H1 (cell line): ENCODE results near the gene PMEPA1. TPM values are rescaled to one million over a fixed set of nuclear protein-coding genes. Genes with fewer than 3 reads are reported as not detected.

ENCODE experiments used
- CTCF ChIA-PET: fragments of 300-600 bp; sonication (Branson Sonifier 250); formaldehyde crosslinking; loops from one replicate; lab custom pipeline; 2021; ENCODE audit not compliant: partially characterized antibody; lab: Charles Lee
- POLR2A ChIA-PET: fragments of 300-600 bp; sonication (Branson Sonifier 250); formaldehyde crosslinking; loops from one replicate; lab custom pipeline; 2021; ENCODE audit warnings: inconsistent platforms; ENCODE audit not compliant: partially characterized antibody; lab: Charles Lee
- DNase-seq, 2 experiments: peaks; one replicate each; pipeline versions ENCODE4 v3.0.0 to v3.0.0-alpha.2; 2010 to 2022; ENCODE audit warnings: low spot score in 2 of 2, low read depth in 1 of 2, mixed read lengths in 1 of 2
- FAIRE-seq: peaks from 2 replicates; lab custom pipeline; 2011; peaks lifted over from hg19 to GRCh38; lab: Jason Lieb, UNC
- H2AFZ ChIP-seq: 2 replicates; pipeline ENCODE4 v1.8.1; 2012; ENCODE audit warnings: low read length, inconsistent platforms
- H2AK5ac ChIP-seq: 2 replicates; pipeline ENCODE4 v1.6.1; 2013; ENCODE audit warnings: low read depth, low read length
- H2BK120ac ChIP-seq: replicated peaks from 2 replicates; pipeline ENCODE3; 2013; ENCODE audit warnings: low read depth, low read length, inconsistent platforms
- H2BK12ac ChIP-seq: 2 replicates; pipeline ENCODE4 v1.6.1; 2013; ENCODE audit warnings: low read depth, low read length
- H2BK15ac ChIP-seq: 2 replicates; pipeline ENCODE4 v1.6.1; 2013; ENCODE audit warnings: low read length
- H2BK20ac ChIP-seq: 2 replicates; pipeline ENCODE4 v1.6.1; 2013; ENCODE audit warnings: low read length
- H2BK5ac ChIP-seq: 2 replicates; pipeline ENCODE4 v1.6.1; 2013; ENCODE audit warnings: low read depth, low read length
- H3K14ac ChIP-seq: 2 replicates; pipeline ENCODE4 v1.6.1; 2013; ENCODE audit warnings: inconsistent platforms; ENCODE audit not compliant: insufficient read length
- H3K18ac ChIP-seq: 2 replicates; pipeline ENCODE4 v1.6.1; 2013; ENCODE audit warnings: low read length; ENCODE audit errors: extremely low read depth
- H3K23ac ChIP-seq: 2 replicates; pipeline ENCODE4 v1.6.1; 2013; ENCODE audit warnings: inconsistent platforms; ENCODE audit not compliant: insufficient read length
- H3K23me2 ChIP-seq: 2 replicates; pipeline ENCODE4 v1.6.1; 2013; ENCODE audit warnings: low read depth, low read length
- H3K27ac ChIP-seq: 2 replicates; pipeline ENCODE4 v1.6.1; 2011; ENCODE audit warnings: low read depth, low read length, inconsistent platforms
- H3K27me3 ChIP-seq, 4 experiments: replicated peaks in 1 of 4; 1 replicate in 1 of 4; 2 replicates in 3 of 4; pipeline versions ENCODE4 v1.6.1 to v1.8.1; 2011 to 2013; ENCODE audit warnings: low read length in 3 of 4, mild to moderate bottlenecking in 3 of 4, inconsistent platforms in 2 of 4, mixed read lengths in 2 of 4, moderate library complexity in 1 of 4; ENCODE audit not compliant: control insufficient read depth in 3 of 4, insufficient read depth in 3 of 4; ENCODE audit errors: extremely low read depth in 1 of 4
- H3K36me3 ChIP-seq, 4 experiments: 2 replicates each; pipeline versions ENCODE4 v1.6.1 to v1.8.1; 2011 to 2013; ENCODE audit warnings: mild to moderate bottlenecking in 4 of 4, low read length in 3 of 4, moderate library complexity in 2 of 4, control low read depth in 1 of 4, inconsistent platforms in 1 of 4; ENCODE audit not compliant: insufficient read depth in 4 of 4, control insufficient read depth in 2 of 4
- H3K4ac ChIP-seq: replicated peaks from 2 replicates; pipeline ENCODE3; 2013; ENCODE audit warnings: low read length, low read depth, mixed read lengths, inconsistent platforms; ENCODE audit not compliant: insufficient read length
- H3K4me1 ChIP-seq, 4 experiments: replicated peaks in 1 of 4; 1 replicate in 1 of 4; 2 replicates in 3 of 4; pipeline versions ENCODE4 v1.6.1 to v1.8.1; 2011 to 2013; ENCODE audit warnings: low read length in 3 of 4, inconsistent platforms in 2 of 4, mixed read lengths in 1 of 4; ENCODE audit not compliant: insufficient read depth in 4 of 4, control insufficient read depth in 3 of 4
- H3K4me2 ChIP-seq, 2 experiments: 2 replicates each; pipeline versions ENCODE4 v1.6.1 to v1.8.1; 2011 to 2013; ENCODE audit warnings: low read depth in 2 of 2, low read length in 2 of 2, control low read depth in 1 of 2, inconsistent platforms in 1 of 2, mild to moderate bottlenecking in 1 of 2; ENCODE audit not compliant: insufficient read depth in 1 of 2
- H3K4me3 ChIP-seq, 4 experiments: fragments of 200-600, 300-600 bp in 1 of 4; sonication (generic), shearing (Covaris generic), sonication (Bioruptor Twin) in 1 of 4; 2 replicates each; pipeline versions ENCODE4 v1.5.1 to v1.8.1; 2011 to 2016; ENCODE audit warnings: low read length in 4 of 4, low read depth in 3 of 4, control low read depth in 2 of 4, inconsistent platforms in 2 of 4, mild to moderate bottlenecking in 2 of 4, mixed read lengths in 1 of 4, moderate library complexity in 1 of 4; ENCODE audit not compliant: insufficient read depth in 2 of 4; ENCODE audit errors: extremely low read depth in 1 of 4
- H3K56ac ChIP-seq: replicated peaks from 2 replicates; pipeline ENCODE3; 2013; ENCODE audit warnings: low read depth, mild to moderate bottlenecking, mixed read lengths, low read length, inconsistent platforms; ENCODE audit not compliant: insufficient read length
- H3K79me1 ChIP-seq: 2 replicates; pipeline ENCODE4 v1.6.1; 2013; ENCODE audit warnings: low read depth, low read length, control low read depth
- H3K79me2 ChIP-seq, 2 experiments: 2 replicates each; pipeline versions ENCODE4 v1.6.1 to v1.8.1; 2012 to 2013; ENCODE audit warnings: low read length in 2 of 2, mild to moderate bottlenecking in 2 of 2, inconsistent platforms in 1 of 2; ENCODE audit not compliant: insufficient read depth in 2 of 2, control insufficient read depth in 1 of 2
- H3K9ac ChIP-seq, 4 experiments: replicated peaks in 1 of 4; 1 replicate in 1 of 4; 2 replicates in 3 of 4; pipeline versions ENCODE4 v1.6.1 to v1.8.1; 2011 to 2013; ENCODE audit warnings: low read depth in 3 of 4, low read length in 3 of 4, control low read depth in 2 of 4, mild to moderate bottlenecking in 2 of 4, moderate library complexity in 2 of 4, inconsistent platforms in 1 of 4; ENCODE audit errors: extremely low read depth in 1 of 4
- H3K9me3 ChIP-seq, 2 experiments: 2 replicates each; pipeline versions ENCODE4 v1.6.1 to v1.8.1; 2012 to 2013; ENCODE audit warnings: mild to moderate bottlenecking in 2 of 2, moderate library complexity in 2 of 2, control low read depth in 1 of 2, inconsistent platforms in 1 of 2, low read depth in 1 of 2, low read length in 1 of 2, mixed read lengths in 1 of 2; ENCODE audit not compliant: insufficient read depth in 2 of 2
- H4K20me1 ChIP-seq, 2 experiments: replicated peaks in 1 of 2; 2 replicates each; pipeline versions ENCODE3 to v1.8.1; 2011 to 2013; ENCODE audit warnings: inconsistent platforms in 2 of 2, low read length in 2 of 2, mild to moderate bottlenecking in 1 of 2; ENCODE audit not compliant: insufficient read depth in 2 of 2, control insufficient read depth in 1 of 2
- H4K5ac ChIP-seq: 2 replicates; pipeline ENCODE4 v1.6.1; 2013; ENCODE audit warnings: low read length, low read depth, mixed read lengths, inconsistent platforms; ENCODE audit not compliant: insufficient read length
- H4K8ac ChIP-seq: 2 replicates; pipeline ENCODE4 v1.8.0; 2013; ENCODE audit warnings: mild to moderate bottlenecking, moderate library complexity, low read length, inconsistent platforms; ENCODE audit not compliant: insufficient read depth; ENCODE audit errors: extremely low read depth
- H4K91ac ChIP-seq: replicated peaks from 2 replicates; pipeline ENCODE3; 2013; ENCODE audit warnings: low read length, mixed read lengths, inconsistent platforms; ENCODE audit not compliant: insufficient read length
- BCL11A ChIP-seq, 2 experiments: IDR thresholded peaks; one replicate each; pipeline ENCODE4 v1.6.1; 2011; ENCODE audit warnings: low read depth in 2 of 2, low read length in 2 of 2, mild to moderate bottlenecking in 2 of 2
- POLR2AphosphoS5 ChIP-seq: IDR thresholded peaks from 2 replicates; pipeline ENCODE4 v1.6.1; 2011; ENCODE audit warnings: low read depth, low read length
- RAD21 ChIP-seq, 2 experiments: IDR thresholded peaks in 1 of 2; conservative IDR thresholded peaks in 1 of 2; 2 replicates each; pipeline ENCODE4 v1.6.1; 2011; ENCODE audit warnings: low read depth in 2 of 2, low read length in 2 of 2, improper control_type of control experiment in 1 of 2, inconsistent platforms in 1 of 2, mild to moderate bottlenecking in 1 of 2, moderate library complexity in 1 of 2
- whole genome bisulfite sequencing, 2 experiments: shearing (Covaris generic) in 1 of 2; methylation state at CpG; one replicate each; pipeline versions ENCODE4 v1.1.6 to v1.1.7; 2013 to 2015; ENCODE audit warnings: low lambda C conversion rate in 2 of 2, mixed read lengths in 2 of 2, inconsistent platforms in 1 of 2, low coverage in 1 of 2, missing lambda C conversion rate in 1 of 2; ENCODE audit not compliant: insufficient replicate concordance in 2 of 2, insufficient coverage in 1 of 2, insufficient read length in 1 of 2; ENCODE audit errors: extremely low coverage in 1 of 2, missing lambda C conversion rate in 1 of 2; 5-methylcytosine and 5-hydroxymethylcytosine counted together
- polyA plus RNA-seq, 7 experiments: library from polyadenylated mRNA; depleted of rRNA in 3 of 7; stranded (reverse) in 5 of 7; unstranded in 2 of 7; fragments of >200 nt in 5 of 7; fragments of 200-250 nt in 2 of 7; gene quantifications; 1 replicate in 5 of 7; 2 replicates in 1 of 7; 4 replicates in 1 of 7; pipeline versions ENCODE4 v1.2.1 to v1.2.3, GENCODE V29; 2011 to 2013; ENCODE audit warnings: missing spikeins in 2 of 7, mixed read lengths in 2 of 7
- total RNA-seq: library from RNA; stranded (reverse); fragmentation: NEBNext Ultra II Directional; extraction: Animal tissue kit (Norgen Biotek cat#: 25700); gene quantifications from 2 replicates; pipeline ENCODE4 v1.2.1, GENCODE V29; 2021
- TF ChIP-seq, protein P1 (sequence below), 3 experiments: IDR thresholded peaks; 1 replicate in 2 of 3; 2 replicates in 1 of 3; pipeline versions ENCODE4 v1.5.1 to v1.6.1; 2011; ENCODE audit warnings: low read length in 3 of 3, mild to moderate bottlenecking in 3 of 3, inconsistent platforms in 2 of 3, low read depth in 1 of 3, moderate library complexity in 1 of 3; ENCODE audit not compliant: insufficient read depth in 1 of 3; ENCODE audit errors: control extremely low read depth in 1 of 3
- TF ChIP-seq, protein P2 (sequence below): IDR thresholded peaks from 2 replicates; pipeline ENCODE4 v1.6.1; 2011; ENCODE audit warnings: low read depth, mild to moderate bottlenecking, low read length; ENCODE audit not compliant: insufficient read depth

The PMEPA1 gene
- total and polyA plus RNA-seq, 2 of the 8 experiments (the other 6 are each of a cell fraction or from before 2014, with no cell fraction given), result 12.7 to 20.5 TPM

DNA sequence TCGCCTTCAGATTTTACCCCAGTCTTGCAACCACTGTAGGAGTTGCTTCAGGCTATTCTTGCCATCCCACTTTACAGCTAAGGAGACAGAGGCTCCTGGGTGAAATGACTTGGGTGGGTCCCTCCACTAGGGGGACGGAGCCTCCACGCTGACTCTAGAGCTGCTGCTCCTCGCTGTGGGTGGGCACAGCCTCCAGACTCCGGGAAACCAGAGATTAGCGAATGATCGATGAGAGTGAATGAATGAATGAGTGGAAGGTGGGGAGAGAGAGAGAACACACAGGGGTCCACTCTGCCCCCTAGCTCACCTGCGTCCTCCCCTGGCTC lies 100.0 kb downstream of the PMEPA1 start:
- FAIRE-seq (no peak), DNase-seq (no peak)

More for the DNA sequence above, 100.0 kb downstream of the PMEPA1 start:
- no peak overlapping the region for H2BK120ac ChIP-seq
- no peak overlapping the region for H3K23ac ChIP-seq
- H4K8ac ChIP-seq, result no peak overlapping the region; the same call in 1 of the 2 replicates
- no peak overlapping the region for H4K5ac ChIP-seq
- no peaks in the 10 kb centered on the region for H3K9me3 ChIP-seq
- H2BK5ac ChIP-seq, result no peak overlapping the region
- H4K20me1 ChIP-seq, result no peaks in the 10 kb centered on the region
- TF ChIP-seq, protein P1, sequence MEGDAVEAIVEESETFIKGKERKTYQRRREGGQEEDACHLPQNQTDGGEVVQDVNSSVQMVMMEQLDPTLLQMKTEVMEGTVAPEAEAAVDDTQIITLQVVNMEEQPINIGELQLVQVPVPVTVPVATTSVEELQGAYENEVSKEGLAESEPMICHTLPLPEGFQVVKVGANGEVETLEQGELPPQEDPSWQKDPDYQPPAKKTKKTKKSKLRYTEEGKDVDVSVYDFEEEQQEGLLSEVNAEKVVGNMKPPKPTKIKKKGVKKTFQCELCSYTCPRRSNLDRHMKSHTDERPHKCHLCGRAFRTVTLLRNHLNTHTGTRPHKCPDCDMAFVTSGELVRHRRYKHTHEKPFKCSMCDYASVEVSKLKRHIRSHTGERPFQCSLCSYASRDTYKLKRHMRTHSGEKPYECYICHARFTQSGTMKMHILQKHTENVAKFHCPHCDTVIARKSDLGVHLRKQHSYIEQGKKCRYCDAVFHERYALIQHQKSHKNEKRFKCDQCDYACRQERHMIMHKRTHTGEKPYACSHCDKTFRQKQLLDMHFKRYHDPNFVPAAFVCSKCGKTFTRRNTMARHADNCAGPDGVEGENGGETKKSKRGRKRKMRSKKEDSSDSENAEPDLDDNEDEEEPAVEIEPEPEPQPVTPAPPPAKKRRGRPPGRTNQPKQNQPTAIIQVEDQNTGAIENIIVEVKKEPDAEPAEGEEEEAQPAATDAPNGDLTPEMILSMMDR (IDR thresholded peaks at IDR 0.05; ENCODE audit: control extremely low read depth in 1 of 3, insufficient read depth in 1 of 3, low read depth in 1 of 3, low read length in 3 of 3), result peak in 2 of 3 experiments; percentile 9 to 38; a peak in 3 of 4 replicates
- TF ChIP-seq RAD21 (IDR thresholded peaks at IDR 0.05 in 1 of 2, conservative IDR thresholded peaks at IDR 0.05 in 1 of 2; ENCODE audit: low read depth in 2 of 2, low read length in 2 of 2), result peak; percentile 12 to 18; a peak in 2 of 4 replicates
- TF ChIP-seq POLR2AphosphoS5, result no peak
- TF ChIP-seq BCL11A (IDR thresholded peaks at IDR 0.05; ENCODE audit: low read depth in 2 of 2, low read length in 2 of 2), result no peak
- TF ChIP-seq, protein P2, sequence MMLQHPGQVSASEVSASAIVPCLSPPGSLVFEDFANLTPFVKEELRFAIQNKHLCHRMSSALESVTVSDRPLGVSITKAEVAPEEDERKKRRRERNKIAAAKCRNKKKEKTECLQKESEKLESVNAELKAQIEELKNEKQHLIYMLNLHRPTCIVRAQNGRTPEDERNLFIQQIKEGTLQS, result no peak
- no peaks in the 10 kb centered on the region for H3K79me2 ChIP-seq
- no peak overlapping the region for H3K18ac ChIP-seq
- H3K4me2 ChIP-seq, result no peak overlapping the region
- no peak overlapping the region for H2AK5ac ChIP-seq
- H3K4me1 ChIP-seq, result peaks cover 0 to 1% (median 0%) of the 10 kb centered on the region in 4 experiments; a peak in 1 of 7 replicates
- H3K4ac ChIP-seq, result no peak overlapping the region
- 88% methylated on average over 8 of the region's 8 CpGs; no CpG with 5 or more reads in 1 of the 2 experiments for WGBS, 2 experiments
- no peak overlapping the region for H3K14ac ChIP-seq
- H3K9ac ChIP-seq, result no peak overlapping the region
- H3K79me1 ChIP-seq, result no peaks in the 10 kb centered on the region
- ChIA-PET CTCF (interaction anchor here (0.7 to 3.8 kb wide), 12 partner anchors 8 to 601 kb away, joined by 3 to 23 read pairs (median 4); partner anchors contain the start of gene ZBP1), POLR2A (interaction anchor here (1.6 kb wide), 1 partner anchor 101 kb away, joined by 3 read pairs; the partner anchor contains the start of gene PMEPA1)
- no peak overlapping the region for H3K4me3 ChIP-seq
- H3K23me2 ChIP-seq, result no peaks in the 10 kb centered on the region
- H4K91ac ChIP-seq, result no peak overlapping the region
- no peak overlapping the region for H2BK15ac ChIP-seq
- H2BK12ac ChIP-seq, result no peak overlapping the region
- no peaks in the 10 kb centered on the region for H3K27me3 ChIP-seq
- no peaks in the 10 kb centered on the region for H3K36me3 ChIP-seq
- no peak overlapping the region for H2BK20ac ChIP-seq
- H3K27ac ChIP-seq, result no peak overlapping the region
- H2AFZ ChIP-seq, result 0 out of 2 replicates have a peak overlapping the region, but pooled peaks have one; percentile 21
- H3K56ac ChIP-seq, result no peak overlapping the region
